Activated naive CD4-positive, alpha-beta T cell treated with anti-CD3 and anti-CD28 coated beads, Interleukin-2, amount 50 U/mL, for 16 hours (primary cell): Measurements from ENCODE around the gene ADAM12.
"Not testable (repeated sequence)": the region's sequence is repeated elsewhere in the genome, so short reads cannot be mapped to it uniquely, and the experiment has no call there.

Experiments used
- DNase-seq: peaks from one replicate; pipeline ENCODE4 v3.0.0-alpha.2; 2020

The ADAM12 gene

GRCh38 chr10:126373147-126373546 lies 15.1 kb downstream of the ADAM12 start:
- no peak for DNase-seq

- DNase-seq: no peak
Measured at GRCh38 chr10:126372396-126372795, 15.9 kb downstream of the ADAM12 start.

GRCh38 chr10:126369125-126369710 lies 19.1 kb downstream of the ADAM12 start:
- DNase-seq: no peak

- no peak for DNase-seq
Measured at GRCh38 chr10:126357169-126357568, 31.1 kb downstream of the ADAM12 start.

- no peak for DNase-seq
Measured at GRCh38 chr10:126353666-126354065, 34.6 kb downstream of the ADAM12 start.

GRCh38 chr10:126352453-126352852 lies 35.8 kb downstream of the ADAM12 start:
- no peak for DNase-seq

- DNase-seq: no peak
Measured at GRCh38 chr10:126351021-126351420, 37.3 kb downstream of the ADAM12 start.

- no peak for DNase-seq
Measured at GRCh38 chr10:126350216-126350992, 37.9 kb downstream of the ADAM12 start.

- DNase-seq: no peak
Measured at GRCh38 chr10:126349676-126350075, 38.6 kb downstream of the ADAM12 start.

GRCh38 chr10:126349101-126349500 lies 39.2 kb downstream of the ADAM12 start:
- DNase-seq: no peak

- DNase-seq: not testable (repeated sequence)
Measured at GRCh38 chr10:126343496-126343895, 44.8 kb downstream of the ADAM12 start.

- DNase-seq: no peak
Measured at GRCh38 chr10:126342680-126343079, 45.6 kb downstream of the ADAM12 start.

- no peak for DNase-seq
Measured at GRCh38 chr10:126341491-126341890, 46.8 kb downstream of the ADAM12 start.

- no peak for DNase-seq
Measured at GRCh38 chr10:126337251-126337810, 50.9 kb downstream of the ADAM12 start.

GRCh38 chr10:126336801-126337200 lies 51.5 kb downstream of the ADAM12 start:
- DNase-seq: no peak

GRCh38 chr10:126334272-126334671 lies 54.0 kb downstream of the ADAM12 start:
- no peak for DNase-seq

- DNase-seq: no peak
Measured at GRCh38 chr10:126332576-126332975, 55.7 kb downstream of the ADAM12 start.

GRCh38 chr10:126331101-126331500 lies 57.2 kb downstream of the ADAM12 start:
- no peak for DNase-seq

GRCh38 chr10:126324826-126325225 lies 63.5 kb downstream of the ADAM12 start:
- DNase-seq: no peak

- DNase-seq: no peak
Measured at GRCh38 chr10:126321440-126321839, 66.8 kb downstream of the ADAM12 start.

GRCh38 chr10:126317751-126318150 lies 70.5 kb downstream of the ADAM12 start:
- DNase-seq: no peak

GRCh38 chr10:126315494-126316177 lies 72.6 kb downstream of the ADAM12 start:
- no peak for DNase-seq

- DNase-seq: no peak
Measured at GRCh38 chr10:126314863-126315493, 73.3 kb downstream of the ADAM12 start.
